G401.6 (cell line): ENCODE measurements around the gene MRPS5.

ENCODE experiments used
- FAIRE-seq: peaks from 2 replicates; lab custom pipeline; 2012; peaks lifted over from hg19 to GRCh38; lab: Jason Lieb, UNC

Gene MRPS5

DNA sequence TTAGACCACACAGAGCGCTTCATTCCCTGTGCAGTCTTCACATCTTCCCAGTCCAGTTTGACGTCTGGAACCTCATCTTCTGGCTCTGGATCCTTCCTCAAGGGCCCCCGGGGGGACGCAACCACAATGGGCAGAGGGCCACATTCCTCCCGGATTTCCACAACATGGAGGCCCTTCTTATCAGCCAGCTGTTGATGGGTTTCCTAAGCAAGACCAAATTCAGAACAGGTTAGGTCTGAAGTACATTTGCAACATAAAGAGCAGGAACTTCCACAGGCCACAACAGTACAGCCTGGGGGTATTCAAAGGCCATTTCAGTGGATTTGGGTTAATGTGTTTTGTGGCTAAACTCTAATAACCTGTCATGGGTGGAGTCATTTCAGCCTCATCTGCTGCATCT is 34.2 kb downstream of the MRPS5 start:
- no peak for FAIRE-seq

DNA sequence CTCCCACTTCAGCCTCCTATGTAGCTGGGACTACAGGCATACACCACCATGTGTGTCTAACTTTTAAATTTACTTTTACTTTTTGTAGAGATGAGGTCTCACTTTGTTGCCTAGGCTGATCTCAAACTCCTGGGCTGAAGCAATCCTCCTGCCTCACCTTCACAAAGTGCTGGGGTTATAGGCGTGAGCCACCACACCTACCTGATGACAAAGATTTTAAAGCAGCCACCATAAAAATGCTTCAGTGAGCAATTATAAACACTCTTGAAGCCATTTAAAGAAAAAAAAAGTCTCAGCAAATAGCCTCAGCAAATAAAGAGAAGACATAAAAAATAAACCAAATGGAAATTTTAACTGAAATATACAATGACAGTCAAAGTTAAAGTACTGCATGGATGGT is 35.6 kb downstream of the MRPS5 start:
- no peak for FAIRE-seq

DNA sequence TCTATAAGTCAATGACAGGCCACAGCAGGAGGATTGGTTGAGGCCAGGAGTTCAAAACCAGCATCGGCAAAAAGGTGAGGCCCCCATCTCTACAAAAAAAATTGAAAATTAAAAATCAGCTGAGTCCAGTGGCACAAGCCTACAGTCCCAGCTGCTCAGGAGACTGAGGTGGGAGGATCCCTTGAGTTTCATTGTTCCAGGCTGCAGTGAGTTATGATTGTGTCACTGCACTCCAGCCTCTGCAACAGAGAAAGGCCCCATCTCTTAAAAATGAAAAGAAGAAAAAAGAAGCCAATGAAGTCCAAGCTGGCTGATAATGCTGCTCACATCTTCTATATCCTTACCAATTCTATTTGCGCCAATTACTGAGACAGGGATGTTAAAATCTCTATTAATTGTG is 39.1 kb downstream of the MRPS5 start:
- FAIRE-seq, result no peak

DNA sequence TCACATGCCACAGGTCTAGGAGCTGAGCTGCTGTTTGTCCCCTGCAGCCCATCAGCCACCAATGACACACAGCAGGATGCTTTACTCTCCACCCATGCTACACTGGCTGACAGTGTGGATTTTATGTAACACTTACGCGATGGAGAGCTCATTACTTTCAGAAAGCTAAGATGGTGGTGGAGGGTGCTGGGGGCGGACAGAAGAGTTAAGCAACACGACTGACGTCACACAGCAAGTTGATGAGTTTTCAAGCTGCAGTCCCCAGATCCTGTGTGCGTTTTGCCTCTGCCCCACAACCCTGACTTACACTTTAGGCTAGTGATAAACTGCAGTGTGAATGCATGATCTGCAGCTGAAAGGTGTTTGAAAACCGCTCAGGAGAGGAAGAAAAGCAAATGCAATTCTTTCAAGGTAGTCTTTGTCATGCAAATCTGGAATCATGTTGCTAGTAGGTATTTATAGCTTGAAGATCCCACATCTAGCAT is 42.4 kb downstream of the MRPS5 start:
- FAIRE-seq, result no peak

DNA sequence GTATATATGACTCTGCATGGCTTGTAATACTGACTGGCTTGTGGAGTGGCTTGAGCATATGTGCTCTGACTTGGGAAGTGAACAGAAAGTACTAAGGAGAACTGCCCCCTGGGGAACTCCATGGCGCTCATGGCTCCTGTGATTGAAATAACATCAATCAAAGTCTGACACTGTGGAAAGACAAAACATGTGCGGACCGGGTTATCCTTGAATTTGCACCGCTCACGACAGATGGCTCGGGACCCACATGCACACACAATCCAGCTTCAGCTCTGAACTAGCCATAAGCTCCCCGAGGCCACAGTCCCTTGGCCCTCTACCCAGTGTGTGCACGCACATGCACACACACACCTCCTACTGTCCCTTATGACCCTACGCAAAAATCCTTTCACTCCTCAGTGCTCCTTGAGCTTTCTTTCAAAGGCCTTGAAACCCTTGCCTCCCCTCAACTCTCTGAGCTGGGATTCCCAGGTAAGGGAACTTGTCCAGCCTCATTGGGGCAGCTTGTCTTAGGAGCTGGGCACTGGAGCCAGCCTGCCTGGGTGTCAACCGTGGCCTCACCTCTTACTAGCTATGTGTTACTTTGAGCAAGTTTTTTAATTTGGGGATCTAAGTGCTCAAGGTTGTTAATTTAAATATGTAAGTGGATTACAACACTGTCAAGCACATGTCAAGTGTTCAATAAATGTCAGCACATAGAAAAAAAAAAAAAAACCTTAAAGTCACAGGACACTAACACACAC is 43.6 kb downstream of the MRPS5 start:
- FAIRE-seq, result no peak

DNA sequence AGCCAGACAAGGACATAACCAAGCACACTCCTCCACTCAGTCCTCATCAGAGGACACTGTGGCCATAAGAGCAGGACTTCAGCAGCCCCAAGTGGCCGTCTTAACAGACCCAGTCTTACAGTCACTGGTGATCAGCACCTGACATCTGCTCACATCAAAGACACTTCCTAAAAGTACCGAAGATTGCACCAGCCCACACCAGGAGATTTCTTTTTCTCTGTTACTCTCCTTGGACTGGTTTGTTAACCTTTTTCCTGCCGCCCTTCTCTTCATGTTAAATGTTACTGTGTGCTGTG is 44.1 kb downstream of the MRPS5 start:
- no peak for FAIRE-seq

DNA sequence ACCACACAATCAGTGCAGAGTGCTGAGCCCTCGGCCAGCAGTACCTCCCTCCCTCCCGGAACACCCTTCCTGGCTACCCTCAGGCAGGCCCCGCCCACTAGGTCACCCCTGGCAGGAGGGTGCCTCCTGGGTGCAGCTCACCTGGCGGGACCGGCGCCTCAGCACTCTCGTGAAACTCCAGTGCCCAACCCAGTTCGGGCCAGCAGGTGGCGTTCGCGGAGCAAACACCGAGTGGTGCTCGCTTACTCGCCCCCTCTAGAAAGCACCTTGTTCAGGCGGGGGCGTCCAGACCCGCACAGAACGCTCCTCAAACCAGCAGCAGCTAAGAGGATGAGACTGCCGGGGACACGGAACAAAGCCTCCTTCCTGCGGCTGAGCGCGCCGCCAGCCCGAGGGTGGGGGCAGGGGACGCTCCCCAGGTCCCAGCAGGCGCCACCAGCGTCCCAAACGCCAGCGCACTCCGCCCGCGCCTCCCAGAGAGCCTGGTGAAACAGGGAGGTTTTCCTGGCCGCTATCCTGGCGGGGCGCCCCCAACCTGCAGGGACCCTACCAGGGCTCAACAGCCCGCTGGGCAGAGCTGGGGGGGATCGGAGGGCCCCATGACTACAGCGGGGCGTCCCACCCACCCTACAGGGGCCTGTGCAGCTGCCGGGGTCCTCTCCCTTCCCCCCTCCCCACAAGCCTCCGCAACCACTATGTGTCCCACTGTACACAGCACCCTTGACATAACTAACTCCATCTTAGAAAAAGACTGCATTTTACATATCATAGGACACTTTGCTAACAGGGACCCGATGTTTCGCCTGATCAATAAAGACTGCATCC is 44.7 kb downstream of the MRPS5 start:
- FAIRE-seq, result no peak

DNA sequence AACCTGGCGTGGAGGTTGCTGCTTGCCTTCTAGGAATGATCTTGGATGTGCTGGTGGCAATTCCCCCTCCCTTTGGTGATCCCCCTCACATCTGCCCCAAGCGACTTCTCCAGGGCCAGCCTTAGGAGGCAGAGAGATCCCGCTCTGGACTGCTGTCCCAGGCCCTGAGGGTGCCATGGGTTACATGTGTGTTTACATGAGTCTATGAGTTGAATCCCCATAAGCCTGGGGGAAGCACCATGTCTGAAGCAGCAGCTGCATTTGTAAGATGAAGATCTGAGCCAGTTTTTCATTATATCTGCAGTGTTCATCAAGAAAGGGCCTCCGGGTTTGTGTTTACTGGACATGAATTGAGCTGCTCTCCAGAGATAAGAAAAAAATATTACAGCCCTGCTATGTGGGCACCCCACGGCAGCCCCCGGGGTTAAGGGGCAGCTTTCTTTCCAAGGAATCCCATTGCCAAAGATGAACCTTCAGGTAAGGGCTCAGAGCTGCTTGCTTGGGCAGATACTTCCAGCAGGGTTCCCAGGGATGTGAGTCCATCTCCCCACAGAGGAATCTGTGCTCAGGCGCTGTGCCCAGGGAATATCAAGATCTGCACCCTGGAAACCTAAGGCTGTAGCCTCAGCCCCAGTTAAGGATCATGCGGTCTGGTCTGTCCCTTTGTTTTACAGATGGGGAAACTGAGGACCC is 46.0 kb downstream of the MRPS5 start:
- no peak for FAIRE-seq

DNA sequence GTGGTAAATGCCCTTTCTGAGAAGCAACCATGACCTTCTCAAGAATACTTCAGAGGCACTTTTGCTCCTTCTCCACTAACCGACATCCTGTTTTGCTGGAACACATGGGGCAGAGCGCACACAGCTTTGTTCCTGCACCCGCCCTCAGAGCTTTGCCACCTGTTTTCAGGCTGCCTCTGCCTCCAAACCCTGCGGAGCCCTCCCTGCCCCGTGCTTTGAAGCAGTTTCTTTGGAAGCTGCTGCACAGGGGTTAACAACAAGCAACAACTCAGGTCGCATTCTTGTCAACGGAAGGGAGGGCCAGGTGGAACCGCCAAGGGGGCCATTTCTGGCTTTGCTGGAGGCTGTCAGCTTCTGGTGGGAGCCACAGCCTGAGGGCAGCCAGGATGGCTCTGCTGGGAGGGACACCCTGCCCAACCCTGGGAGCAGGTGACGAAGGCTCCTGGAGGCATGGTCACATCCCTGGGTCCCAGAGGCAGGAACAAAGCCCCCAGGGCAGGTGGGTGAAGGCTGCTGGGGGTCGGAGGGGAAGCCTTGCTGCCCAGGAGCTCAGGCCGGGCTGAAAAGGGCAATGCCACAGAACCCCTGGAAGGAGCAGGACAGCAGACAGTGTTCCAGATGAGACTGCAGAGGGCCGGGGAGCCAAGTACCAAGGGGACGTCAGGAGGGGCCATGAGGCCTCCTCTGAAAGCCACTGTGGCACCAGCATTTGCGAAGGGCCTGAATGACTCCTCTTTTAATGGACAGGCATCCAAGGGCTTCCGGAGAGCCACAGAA is 46.8 kb downstream of the MRPS5 start:
- no peak for FAIRE-seq

DNA sequence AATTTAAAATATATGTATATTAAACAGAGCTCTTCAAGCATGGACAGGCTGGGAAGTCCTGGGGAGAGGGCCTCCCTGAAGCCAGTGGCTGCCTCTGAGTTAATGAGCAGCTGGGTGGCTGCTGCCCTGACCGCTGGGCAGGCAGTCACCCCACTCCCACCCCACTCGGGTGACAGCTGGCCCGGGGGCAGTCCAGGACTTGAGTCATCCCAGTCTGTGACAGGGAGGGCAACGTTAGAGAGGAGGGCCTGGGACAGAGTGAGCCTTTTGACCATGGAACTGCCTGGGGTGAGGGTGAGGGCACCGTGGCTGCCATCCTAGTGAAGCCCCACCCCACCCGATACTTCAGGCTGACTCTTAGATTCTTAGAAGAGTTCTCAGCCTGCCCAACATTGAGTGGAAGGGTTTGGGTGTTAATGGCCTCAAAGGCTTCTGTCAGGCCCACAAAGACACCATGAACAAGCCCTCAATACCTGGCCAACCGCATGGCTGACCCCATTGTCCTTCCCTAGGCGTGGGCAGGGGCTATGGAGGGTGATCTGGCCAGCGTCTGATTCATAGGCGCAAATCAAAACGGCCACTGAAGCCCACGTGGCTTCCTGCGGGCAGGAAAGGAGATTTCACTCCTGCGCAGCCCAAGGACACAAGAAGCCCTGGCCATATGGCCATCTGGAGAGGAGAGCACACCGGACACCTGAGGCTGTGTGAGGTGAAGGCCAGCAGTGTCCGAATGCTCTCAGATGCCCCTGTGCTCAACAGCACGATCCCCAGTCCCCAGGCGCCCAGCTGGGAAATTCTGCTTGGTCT is 47.5 kb downstream of the MRPS5 start:
- FAIRE-seq, result no peak

DNA sequence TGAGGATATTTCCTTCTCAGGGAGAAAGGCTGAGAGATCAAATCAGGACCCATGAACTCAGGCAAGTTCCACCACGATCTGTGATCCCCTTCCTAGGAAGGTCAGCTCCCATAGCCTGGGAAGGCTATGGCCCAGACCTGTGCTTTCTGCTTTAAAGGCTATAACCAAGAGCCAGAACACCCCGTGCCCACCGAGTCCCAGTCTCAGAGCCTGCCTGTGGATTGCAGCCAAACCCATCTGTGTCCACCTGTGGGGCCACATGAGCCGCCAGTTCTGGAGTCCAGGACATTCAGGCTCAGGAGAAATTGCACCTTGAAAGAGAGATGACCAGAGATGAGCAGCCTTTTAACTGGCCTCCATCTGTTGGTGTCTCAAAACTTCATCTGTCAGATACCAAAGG is 49.2 kb downstream of the MRPS5 start:
- FAIRE-seq, result no peak

DNA sequence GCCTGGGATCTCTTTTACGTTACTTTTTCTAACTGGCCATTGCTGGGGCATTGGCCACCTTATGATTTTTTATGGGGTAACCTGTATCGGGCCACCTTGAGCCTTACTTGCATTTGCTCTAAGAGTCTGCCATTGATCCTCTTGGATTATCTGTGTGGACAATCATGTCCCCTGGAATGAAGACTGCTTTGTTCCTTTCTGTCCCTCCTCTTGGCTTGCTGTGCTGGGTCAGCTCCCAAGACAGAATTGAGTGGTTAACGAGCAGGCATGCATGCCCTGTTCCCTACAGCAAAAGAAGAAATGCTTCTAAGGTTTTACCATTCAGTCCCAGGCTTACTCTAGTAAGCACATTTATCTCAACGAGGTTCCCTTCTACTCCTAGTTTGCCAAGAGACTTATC is 49.8 kb downstream of the MRPS5 start:
- FAIRE-seq, result no peak

DNA sequence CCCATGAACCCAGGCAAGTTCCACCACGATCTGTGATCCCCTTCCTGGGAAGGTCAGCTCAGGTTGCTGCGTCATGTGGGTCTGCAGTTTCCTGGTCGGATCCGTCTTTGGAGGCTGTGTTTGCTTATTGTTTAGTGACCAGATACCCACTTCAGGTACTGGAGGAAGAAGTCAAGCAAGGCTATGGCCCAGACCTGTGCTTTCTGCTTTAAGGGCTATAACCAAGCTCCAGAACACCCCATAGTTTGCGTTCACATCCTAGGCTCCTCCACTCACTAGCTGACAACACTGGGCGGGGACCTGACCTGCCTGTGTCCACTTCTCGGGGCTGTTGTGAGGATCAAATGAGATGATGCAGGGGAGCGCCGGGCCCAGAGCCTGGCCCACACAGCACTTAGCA is 52.1 kb downstream of the MRPS5 start:
- no peak for FAIRE-seq

DNA sequence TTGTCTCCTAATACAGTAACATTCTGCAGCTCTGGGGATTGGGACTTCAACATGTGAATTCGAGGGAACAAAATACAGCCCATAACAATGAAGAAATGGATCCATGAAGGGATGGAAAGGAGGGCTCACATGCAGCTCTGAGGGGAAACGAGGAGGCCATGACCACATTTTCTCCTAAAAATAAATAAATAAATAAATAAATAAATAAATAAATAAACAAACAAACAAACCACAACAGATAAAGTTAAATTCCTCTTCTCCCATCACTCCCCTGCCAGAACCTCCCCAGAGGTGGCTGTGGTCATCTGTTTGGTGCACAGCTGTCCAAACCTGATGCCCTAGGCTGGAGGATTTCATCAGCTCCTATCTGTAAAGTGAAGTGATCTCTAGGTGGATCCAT is 53.4 kb downstream of the MRPS5 start:
- no peak for FAIRE-seq

DNA sequence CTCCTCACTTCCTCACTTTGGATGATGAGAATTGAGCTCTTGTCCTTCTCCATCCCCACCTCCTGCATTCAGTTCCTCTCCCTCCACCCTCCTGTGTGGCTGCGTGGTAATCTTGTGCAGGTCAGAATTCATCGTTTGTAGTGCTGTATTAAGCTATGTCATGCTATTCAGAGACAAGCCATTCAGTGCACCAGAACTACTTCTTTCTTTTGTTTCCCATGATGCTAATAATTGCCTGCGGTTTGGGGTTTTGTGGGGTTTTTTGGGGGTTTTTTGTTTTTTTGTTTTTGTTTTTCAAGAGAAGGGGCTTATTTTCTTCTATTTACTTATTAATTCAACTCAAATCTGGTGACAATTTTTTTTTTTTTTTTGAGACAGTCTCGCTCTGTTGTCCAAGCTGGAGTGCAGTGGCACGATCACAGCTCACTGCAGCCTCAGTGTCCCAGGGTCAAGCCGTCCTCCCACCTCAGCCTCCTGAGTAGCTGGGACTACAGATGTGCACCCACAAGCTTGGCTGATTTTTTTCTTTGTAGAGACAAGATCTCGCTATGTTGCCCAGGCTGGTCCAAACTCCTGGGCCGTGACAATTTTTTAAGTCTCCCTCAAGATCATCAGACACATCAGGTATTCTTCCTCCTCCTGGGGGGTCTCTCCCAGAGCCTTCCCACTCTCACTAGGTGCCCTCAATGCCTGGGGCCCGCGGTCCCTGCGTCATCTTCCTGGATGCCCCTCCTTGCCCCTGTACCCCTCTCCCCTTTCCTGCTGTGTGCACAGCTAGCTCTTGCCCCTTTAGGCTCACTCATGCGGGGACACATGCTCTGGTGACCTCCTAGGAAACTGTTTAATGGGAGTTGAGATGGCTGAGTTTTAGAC is 58.3 kb downstream of the MRPS5 start:
- no peak for FAIRE-seq

DNA sequence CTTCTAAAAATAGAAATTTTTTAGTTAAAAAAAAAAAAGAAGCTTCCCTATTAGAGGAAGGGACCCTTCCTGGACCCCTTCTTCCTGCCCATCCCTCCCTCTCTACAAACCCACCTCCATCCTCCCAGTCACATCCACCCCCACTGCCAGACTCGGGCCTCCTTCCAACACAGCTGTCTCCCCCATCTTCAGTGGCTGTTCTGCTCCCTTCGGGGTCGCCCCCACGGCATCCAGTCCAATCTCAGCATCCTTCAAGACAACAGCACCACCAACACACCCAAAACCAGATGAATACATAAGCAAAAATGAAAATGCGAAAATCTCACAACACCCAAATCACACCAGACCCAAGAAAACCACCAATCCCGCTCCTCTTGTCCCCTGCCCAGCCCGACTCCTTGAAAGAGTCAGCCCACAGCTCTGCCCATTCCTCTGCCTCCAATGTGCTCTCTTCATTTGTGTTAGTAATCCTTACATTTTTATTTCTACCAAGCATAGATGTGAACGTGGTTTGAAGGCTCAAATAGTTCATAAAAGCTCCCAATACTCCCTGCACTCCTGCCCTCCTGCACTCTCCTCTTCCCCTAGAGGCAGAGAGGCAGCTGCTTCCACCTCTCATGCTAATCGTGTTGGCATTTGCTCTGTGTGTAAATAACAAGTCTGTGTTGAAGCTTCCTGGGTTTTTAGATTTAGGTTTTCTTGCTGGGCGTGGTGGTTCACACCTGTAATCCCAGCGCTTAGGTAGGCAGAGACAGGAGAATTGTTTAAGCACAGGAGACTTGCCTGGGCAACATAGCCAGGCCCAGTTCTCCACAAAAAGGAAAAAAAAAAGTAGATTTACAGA is 59.1 kb downstream of the MRPS5 start:
- FAIRE-seq, result no peak

DNA sequence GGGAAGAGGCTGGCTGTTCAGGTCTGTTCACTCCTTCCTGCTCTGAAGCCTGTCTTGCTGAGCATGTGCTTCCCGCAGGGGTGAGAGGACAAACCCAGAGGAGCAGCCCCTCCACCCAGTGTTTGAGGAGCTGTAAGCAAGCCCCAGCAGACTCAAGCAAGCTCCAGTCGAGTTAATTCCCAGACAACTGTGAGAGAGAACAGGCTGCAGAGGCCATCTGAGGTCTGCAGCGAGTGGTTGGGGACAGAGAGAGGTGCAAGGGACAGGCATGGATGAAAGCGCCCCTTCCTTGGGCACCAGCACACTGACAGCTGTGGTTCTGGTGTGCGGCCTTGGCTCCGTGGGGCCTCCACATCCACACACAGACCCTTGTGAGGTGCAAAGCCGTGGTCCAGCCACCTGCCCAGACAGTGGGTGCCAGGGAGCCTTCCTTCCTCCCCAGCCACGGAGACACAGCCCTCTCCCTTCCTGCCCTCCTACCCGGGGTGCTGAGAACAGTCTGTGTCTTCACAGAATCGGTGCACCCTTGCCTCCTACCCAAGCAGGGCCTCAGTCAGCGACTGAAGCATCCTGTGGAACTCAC is 59.9 kb downstream of the MRPS5 start:
- FAIRE-seq, result no peak

DNA sequence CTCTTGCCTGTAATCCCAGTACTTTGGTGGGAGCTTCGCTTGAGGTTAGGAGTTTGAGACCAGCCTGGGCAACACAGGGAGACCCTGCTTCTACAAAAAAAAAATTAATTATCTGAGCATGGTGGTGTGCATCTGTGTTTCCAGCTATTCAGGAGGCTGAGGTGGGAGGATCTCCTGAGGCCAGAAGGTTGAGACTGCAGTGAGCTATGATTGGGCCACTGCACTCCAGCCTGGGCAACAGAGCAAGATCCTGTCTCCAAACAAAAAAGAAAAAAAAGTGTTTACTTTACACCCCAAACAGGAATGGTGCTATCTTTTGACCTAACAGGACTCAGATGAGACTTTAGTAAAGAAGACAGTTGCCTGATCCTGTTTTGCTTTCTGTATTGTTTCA is 60.5 kb downstream of the MRPS5 start:
- no peak for FAIRE-seq

DNA sequence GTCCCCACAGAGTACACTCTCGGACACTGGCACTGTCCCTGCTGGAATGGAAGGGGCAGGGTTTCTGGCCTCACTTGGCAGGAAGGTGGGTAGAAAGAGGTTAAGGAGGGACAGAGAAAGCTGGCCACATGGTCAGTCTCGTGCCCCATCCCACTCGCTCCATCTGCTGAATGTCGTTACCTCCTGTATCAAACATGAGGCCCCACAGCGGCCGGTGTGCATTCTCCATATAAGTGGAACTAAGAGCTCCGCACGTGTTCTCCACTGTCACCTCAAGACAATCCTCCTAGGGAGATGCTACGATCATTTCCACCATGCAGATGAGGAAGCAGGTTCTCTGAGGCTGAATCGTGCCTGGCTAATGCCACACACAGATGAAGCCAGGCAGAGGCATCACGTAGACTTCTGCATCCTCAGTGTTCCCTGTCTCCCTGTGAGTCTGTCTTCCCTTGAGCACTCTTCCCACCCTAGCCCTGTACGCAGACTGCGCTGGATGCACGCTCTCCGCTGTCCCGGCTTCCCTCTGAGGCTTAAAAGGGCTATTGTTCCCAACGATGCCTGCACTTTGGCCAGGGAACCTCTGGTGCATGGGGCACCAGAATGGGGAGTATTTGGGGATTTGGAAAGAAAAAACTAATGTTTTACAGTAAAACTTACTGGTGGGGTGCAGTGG is 61.0 kb downstream of the MRPS5 start:
- no peak for FAIRE-seq
